ENCODE data around the gene MTR. TPM values are rescaled to one million over a fixed set of nuclear protein-coding genes. Genes with fewer than 3 reads are reported as not detected.

MTR gene
- total and polyA plus RNA-seq, 10 donors, result 4.4 to 65.4 (median 42.0) TPM

- WGBS, 5 donors, result 55 to 69% (median 67%) methylated on average over 15 of the region's 15 CpGs
- DNase-seq, result no peak
Observed at GRCh38 chr1:236762410-236762809, 32.7 kb upstream of the MTR start.

GRCh38 chr1:236765831-236766230 is 29.3 kb upstream of the MTR start:
- Histone ChIP-seq H3K27ac (no peak overlapping the region), H3K27me3 (replicated peaks in 1 of 7) (peaks cover 0 to 9% (median 0%) of the 10 kb centered on the region in 7 donors), H3K9me3 (no peaks in the 10 kb centered on the region), H3K4me1 (no peaks in the 10 kb centered on the region), H3K36me3 (no peaks in the 10 kb centered on the region), H3K4me3 (no peak overlapping the region)
- WGBS, 5 donors, result 68 to 83% (median 75%) methylated on average over 6 of the region's 6 CpGs
- no peak for TF ChIP-seq CTCF (IDR thresholded peaks at IDR 0.05 in 8 of 11, conservative IDR thresholded peaks at IDR 0.05 in 3 of 11)
- TF ChIP-seq POLR2A (IDR thresholded peaks at IDR 0.05), result no peak
- no peak for TF ChIP-seq POLR2AphosphoS5 (IDR thresholded peaks at IDR 0.05)
- no peak for DNase-seq
- intact Hi-C loops (cut with DNase I; ENCODE audit: low total_unique reads), result no loop called here

More at GRCh38 chr1:236762410-236762809, 32.7 kb upstream of the MTR start:
- peaks cover 0 to 5% (median 0%) of the 10 kb centered on the region in 6 donors for H3K4me1 ChIP-seq
- no peak overlapping the region for H3K4me3 ChIP-seq
- intact Hi-C loops (cut with DNase I; ENCODE audit: low total_unique reads), result no loop called here
- no peaks in the 10 kb centered on the region for H3K27me3 ChIP-seq (replicated peaks in 1 of 7)
- TF ChIP-seq POLR2AphosphoS5 (IDR thresholded peaks at IDR 0.05), result no peak
- TF ChIP-seq POLR2A (IDR thresholded peaks at IDR 0.05), result no peak
- TF ChIP-seq CTCF (IDR thresholded peaks at IDR 0.05 in 8 of 11, conservative IDR thresholded peaks at IDR 0.05 in 3 of 11), result no peak
- no peaks in the 10 kb centered on the region for H3K36me3 ChIP-seq
- no peak overlapping the region for H3K27ac ChIP-seq
- no peaks in the 10 kb centered on the region for H3K9me3 ChIP-seq

DNA sequence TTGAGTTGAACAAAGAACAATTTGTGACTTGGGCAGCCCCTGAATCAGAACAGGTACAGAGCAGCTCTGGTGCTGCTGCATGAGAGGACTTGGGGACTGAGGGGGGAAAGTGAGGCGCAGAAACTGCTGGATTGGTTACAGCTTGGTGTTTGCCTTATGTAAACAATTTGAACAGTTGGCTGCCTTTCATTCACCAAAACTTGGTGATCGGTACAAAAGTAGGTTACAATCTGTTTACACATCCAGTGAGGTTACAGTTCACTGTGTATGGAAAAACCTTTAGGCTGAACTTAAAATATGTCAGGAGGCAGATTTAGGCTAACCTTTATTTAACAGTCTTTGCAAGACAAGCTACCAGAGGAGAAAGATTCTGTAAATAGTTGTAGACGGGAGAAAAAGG is 28.6 kb upstream of the MTR start:
- Histone ChIP-seq H3K4me1 (no peaks in the 10 kb centered on the region), H3K4me3 (no peak overlapping the region), H3K27ac (no peak overlapping the region), H3K9me3 (no peaks in the 10 kb centered on the region), H3K36me3 (no peaks in the 10 kb centered on the region), H3K27me3 (replicated peaks in 1 of 7) (peaks cover 0 to 13% (median 0%) of the 10 kb centered on the region in 7 donors)
- whole genome bisulfite sequencing, 5 donors, result 84 to 92% (median 88%) methylated on average over 3 of the region's 3 CpGs
- no peak for TF ChIP-seq POLR2AphosphoS5 (IDR thresholded peaks at IDR 0.05)
- no peak for TF ChIP-seq CTCF (IDR thresholded peaks at IDR 0.05 in 8 of 11, conservative IDR thresholded peaks at IDR 0.05 in 3 of 11)
- no peak for TF ChIP-seq POLR2A (IDR thresholded peaks at IDR 0.05)
- DNase-seq, result no peak
- intact Hi-C loops (cut with DNase I; ENCODE audit: low total_unique reads), result no loop called here

DNA sequence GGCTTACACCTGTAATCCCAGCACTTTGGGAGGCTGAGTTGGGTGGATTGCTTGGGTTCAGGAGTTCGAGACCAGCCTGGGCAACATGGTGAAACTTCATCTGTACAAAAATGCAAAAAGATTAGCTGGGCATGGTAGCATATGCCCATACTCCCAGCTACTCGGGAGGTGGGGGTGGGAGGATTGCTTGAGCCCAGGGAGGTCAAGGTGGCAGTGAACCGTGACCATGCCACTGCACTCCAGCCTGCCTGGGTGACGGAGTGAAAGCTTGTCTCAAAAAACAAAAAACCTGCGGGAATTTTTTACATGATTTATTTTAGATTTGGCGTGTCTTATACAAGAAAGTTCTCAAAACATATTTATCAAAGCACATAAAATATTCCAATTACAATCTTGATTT is 27.8 kb upstream of the MTR start:
- no peaks in the 10 kb centered on the region for H3K36me3 ChIP-seq
- intact Hi-C loops (cut with DNase I; ENCODE audit: low total_unique reads), result no loop called here
- DNase-seq, result no peak
- no peaks in the 10 kb centered on the region for H3K4me1 ChIP-seq
- 79 to 92% (median 83%) methylated on average over 6 of the region's 6 CpGs for WGBS, 5 donors
- peaks cover 0 to 13% (median 0%) of the 10 kb centered on the region in 7 donors for H3K27me3 ChIP-seq (replicated peaks in 1 of 7)
- no peaks in the 10 kb centered on the region for H3K9me3 ChIP-seq
- no peak overlapping the region for H3K27ac ChIP-seq
- H3K4me3 ChIP-seq, result no peak overlapping the region
- TF ChIP-seq POLR2A (IDR thresholded peaks at IDR 0.05), result no peak
- no peak for TF ChIP-seq CTCF (IDR thresholded peaks at IDR 0.05 in 8 of 11, conservative IDR thresholded peaks at IDR 0.05 in 3 of 11)
- no peak for TF ChIP-seq POLR2AphosphoS5 (IDR thresholded peaks at IDR 0.05)
